GM12872 (cell line): ENCODE measurements around the gene BCAS1.

ENCODE experiments used
- CTCF ChIP-seq: IDR thresholded peaks from 3 replicates; pipeline ENCODE4 v1.5.1; 2011; ENCODE audit warnings: low read depth, mild to moderate bottlenecking, low read length, moderate library complexity; ENCODE audit not compliant: insufficient read depth

The BCAS1 gene

GRCh38 chr20:54067606-54068174 lies 2.7 kb downstream of the BCAS1 start:
- TF ChIP-seq CTCF: no peak

DNA sequence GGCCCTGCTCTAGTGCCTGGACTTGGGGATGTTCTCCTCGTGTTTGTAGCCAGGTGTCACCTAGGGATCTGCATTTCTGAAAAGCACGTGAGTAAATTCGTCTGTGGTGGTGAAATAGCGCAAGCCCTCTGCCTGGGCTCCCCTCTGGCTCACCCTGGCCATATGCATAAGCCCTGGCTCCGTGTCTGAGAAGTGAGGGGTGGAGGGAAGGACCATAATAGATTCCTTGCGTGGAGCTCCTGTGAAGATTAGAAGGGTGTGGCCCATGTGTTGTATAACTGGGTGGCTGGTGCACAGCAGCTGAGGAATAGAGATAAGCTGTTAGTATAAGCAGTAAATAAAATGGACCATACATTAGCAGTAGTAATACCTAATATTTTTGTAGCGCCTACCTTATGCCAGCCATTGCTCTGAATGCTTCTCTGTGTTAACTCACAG lies 4.8 kb downstream of the BCAS1 start:
- TF ChIP-seq CTCF: no peak

- TF ChIP-seq CTCF: no peak
These were observed 5.5 kb downstream of the BCAS1 start for GRCh38 chr20:54064939-54065338.

DNA sequence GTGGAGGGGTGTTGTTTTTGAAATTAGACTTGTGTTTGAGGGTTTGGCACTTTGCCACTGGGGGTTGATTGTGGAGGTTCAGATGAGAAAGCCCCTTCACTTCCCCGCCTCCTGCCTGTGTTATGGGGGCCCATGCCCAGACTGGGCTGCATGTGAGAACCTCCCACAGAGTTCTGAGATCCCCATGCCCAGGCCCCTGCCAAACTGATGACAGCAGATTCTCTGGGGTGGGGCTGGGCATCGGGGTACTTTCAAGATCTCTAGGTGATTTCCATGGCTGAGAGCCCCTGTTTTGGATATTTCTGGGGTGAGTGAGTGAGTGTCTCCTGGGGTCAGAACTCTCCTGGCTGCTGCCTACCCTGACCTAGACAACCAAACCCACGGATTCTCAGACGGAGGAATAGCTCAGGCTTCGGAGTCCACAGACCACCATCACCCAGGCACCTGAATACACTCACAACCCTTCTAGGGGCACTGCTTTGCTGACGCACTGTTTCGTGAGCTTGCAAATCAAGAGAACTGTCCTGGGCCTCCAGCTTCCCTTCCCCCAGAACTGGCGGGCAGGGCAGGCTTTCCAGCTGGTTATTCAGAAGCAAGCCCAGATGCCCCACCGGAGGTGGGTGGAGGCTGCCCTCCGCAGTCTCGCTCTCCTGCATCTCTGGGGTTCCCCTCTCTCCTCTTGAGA lies 6.3 kb downstream of the BCAS1 start:
- TF ChIP-seq CTCF: no peak

GRCh38 chr20:54063580-54063979 lies 6.8 kb downstream of the BCAS1 start:
- no peak for TF ChIP-seq CTCF

DNA sequence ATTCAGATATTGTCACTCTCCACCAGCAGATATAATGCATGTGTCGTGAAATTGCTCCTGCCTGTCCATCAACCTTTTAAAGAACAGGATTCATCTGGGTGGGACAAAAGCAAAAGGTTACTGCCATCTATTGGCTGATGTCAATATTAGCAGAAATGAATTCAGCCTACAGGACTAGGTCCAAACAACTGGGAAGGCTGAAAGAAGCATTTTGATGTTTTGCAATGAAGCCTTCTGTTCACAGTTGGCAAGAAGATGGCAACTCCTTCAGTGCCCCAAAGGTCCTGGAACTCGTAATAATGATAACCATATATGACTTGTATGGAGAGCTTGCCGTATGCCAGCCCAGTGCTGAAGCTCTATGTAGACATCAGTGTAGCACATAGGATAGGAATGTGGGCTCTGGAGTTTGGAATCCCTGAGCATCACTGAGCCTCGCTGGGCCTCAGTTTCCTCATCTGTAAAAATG lies 7.5 kb downstream of the BCAS1 start:
- peak; percentile 65 for TF ChIP-seq CTCF

GRCh38 chr20:54061101-54061881 lies 9.1 kb downstream of the BCAS1 start:
- TF ChIP-seq CTCF: no peak
